ENCODE measurements around the gene ACACB.

DNA sequence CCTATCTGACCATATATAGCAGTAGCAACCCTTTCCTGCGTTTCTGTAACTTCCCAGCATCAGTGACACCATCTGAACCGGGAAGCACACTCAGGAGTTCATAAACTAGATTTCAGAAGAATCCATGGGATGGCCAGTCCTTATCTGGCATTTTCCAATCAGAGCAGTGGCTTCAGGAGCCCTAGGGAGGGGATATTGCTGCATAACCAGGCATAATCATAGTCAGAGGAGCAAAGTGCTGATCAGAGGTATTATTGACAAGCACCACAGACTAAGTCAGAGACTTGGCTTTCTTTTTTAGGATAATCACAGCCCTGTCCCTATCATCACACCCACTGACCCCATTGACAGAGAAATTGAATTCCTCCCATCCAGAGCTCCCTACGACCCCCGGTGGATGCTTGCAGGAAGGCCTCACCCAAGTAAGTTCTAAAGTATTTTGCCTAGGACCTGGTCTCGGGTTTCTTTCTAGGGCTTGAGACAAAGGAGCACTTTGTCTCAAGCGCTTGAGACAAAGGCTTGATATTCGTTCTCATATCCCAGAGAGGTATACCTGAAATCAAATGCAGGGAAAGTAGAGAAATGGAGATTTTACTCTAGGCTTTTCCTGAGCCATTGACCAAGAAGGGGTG is 137.6 kb downstream of the ACACB start:
- no peak for TF ChIP-seq EZH2 (IDR thresholded peaks at IDR 0.05)
- TF ChIP-seq POLR2AphosphoS5 (IDR thresholded peaks at IDR 0.05; ENCODE audit: borderline replicate concordance, low read depth, low read length) = no peak
